ENCODE results near the gene PAX7.

DNA sequence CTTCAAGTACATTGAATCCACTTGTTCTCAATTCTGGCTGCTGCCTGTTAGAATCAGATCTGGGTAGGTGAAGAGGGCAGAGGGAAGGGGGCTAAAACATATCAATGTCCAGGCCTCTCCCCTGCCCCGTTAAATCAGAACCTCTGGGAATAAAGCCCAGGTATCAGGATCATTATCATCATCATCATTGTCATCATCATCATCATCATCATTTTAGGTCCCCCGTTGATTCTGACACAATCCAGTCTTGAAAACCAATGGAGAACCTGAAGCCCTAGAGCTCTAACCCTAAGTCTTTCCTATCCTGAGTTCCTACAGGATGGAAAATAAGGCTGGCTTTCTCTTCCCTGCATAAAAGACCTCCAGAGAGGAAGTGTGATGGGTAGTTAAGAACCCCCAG, 135.7 kb downstream of the PAX7 start:
- TF ChIP-seq, protein P1, sequence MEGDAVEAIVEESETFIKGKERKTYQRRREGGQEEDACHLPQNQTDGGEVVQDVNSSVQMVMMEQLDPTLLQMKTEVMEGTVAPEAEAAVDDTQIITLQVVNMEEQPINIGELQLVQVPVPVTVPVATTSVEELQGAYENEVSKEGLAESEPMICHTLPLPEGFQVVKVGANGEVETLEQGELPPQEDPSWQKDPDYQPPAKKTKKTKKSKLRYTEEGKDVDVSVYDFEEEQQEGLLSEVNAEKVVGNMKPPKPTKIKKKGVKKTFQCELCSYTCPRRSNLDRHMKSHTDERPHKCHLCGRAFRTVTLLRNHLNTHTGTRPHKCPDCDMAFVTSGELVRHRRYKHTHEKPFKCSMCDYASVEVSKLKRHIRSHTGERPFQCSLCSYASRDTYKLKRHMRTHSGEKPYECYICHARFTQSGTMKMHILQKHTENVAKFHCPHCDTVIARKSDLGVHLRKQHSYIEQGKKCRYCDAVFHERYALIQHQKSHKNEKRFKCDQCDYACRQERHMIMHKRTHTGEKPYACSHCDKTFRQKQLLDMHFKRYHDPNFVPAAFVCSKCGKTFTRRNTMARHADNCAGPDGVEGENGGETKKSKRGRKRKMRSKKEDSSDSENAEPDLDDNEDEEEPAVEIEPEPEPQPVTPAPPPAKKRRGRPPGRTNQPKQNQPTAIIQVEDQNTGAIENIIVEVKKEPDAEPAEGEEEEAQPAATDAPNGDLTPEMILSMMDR (IDR thresholded peaks at IDR 0.05) = no peak
- no peak for TF ChIP-seq ZFX (IDR thresholded peaks at IDR 0.05; ENCODE audit: borderline replicate concordance)
